GM10847 (cell line): Measurements from ENCODE around the gene ADAM22.

Experiments
- POLR2A ChIP-seq: IDR thresholded peaks from 2 replicates; pipeline ENCODE4 v1.6.1; 2011; ENCODE audit not compliant: insufficient read length; ENCODE audit errors: extremely low read depth

The ADAM22 gene

GRCh38 chr7:88111954-88112471, 178.0 kb downstream of the ADAM22 start:
- TF ChIP-seq POLR2A, result no peak

- TF ChIP-seq POLR2A, result no peak
Measured at GRCh38 chr7:88115258-88115796, 181.3 kb downstream of the ADAM22 start.

- no peak for TF ChIP-seq POLR2A
Measured at GRCh38 chr7:88115816-88116215, 181.8 kb downstream of the ADAM22 start.

- no peak for TF ChIP-seq POLR2A
Measured at GRCh38 chr7:88116235-88116795, 182.3 kb downstream of the ADAM22 start.

- no peak for TF ChIP-seq POLR2A
Measured at GRCh38 chr7:88117325-88117724, 183.3 kb downstream of the ADAM22 start.

GRCh38 chr7:88121335-88121734, 187.3 kb downstream of the ADAM22 start:
- no peak for TF ChIP-seq POLR2A

GRCh38 chr7:88127637-88128290, 193.7 kb downstream of the ADAM22 start:
- TF ChIP-seq POLR2A, result no peak

- no peak for TF ChIP-seq POLR2A
Measured at GRCh38 chr7:88132725-88133124, 198.7 kb downstream of the ADAM22 start.

- no peak for TF ChIP-seq POLR2A
Measured at GRCh38 chr7:88140947-88141346, 206.9 kb downstream of the ADAM22 start.

- TF ChIP-seq POLR2A, result no peak
Measured at GRCh38 chr7:88141479-88141878, 207.4 kb downstream of the ADAM22 start.

- no peak for TF ChIP-seq POLR2A
Measured at GRCh38 chr7:88141953-88142352, 207.9 kb downstream of the ADAM22 start.

GRCh38 chr7:88146616-88147015, 212.6 kb downstream of the ADAM22 start:
- no peak for TF ChIP-seq POLR2A

- no peak for TF ChIP-seq POLR2A
Measured at GRCh38 chr7:88147341-88147740, 213.3 kb downstream of the ADAM22 start.

GRCh38 chr7:88147949-88148348, 213.9 kb downstream of the ADAM22 start:
- TF ChIP-seq POLR2A, result no peak

GRCh38 chr7:88150033-88150432, 216.0 kb downstream of the ADAM22 start:
- TF ChIP-seq POLR2A, result no peak

- no peak for TF ChIP-seq POLR2A
Measured at GRCh38 chr7:88151119-88151790, 217.2 kb downstream of the ADAM22 start.
